NCI-H69 (cell line): ENCODE results near the gene COTL1.

Experiments used
- DNase-seq: peaks from one replicate; lab custom pipeline; 2025; lab: John Stamatoyannopoulos, UW

The COTL1 gene

GRCh38 chr16:84617791-84618580 is at the start of gene COTL1:
Gene COTL1, minus strand, starts transcription at chr16:84618078. Its CDS starts 164 bp downstream, at chr16:84617914.
- peak; percentile 95 for DNase-seq

GRCh38 chr16:84665843-84666242 is 48.0 kb upstream of the COTL1 start:
- no peak for DNase-seq

GRCh38 chr16:84665359-84665758 is 47.5 kb upstream of the COTL1 start:
- DNase-seq = no peak

- DNase-seq = no peak
Observed at GRCh38 chr16:84663433-84664101, 45.7 kb upstream of the COTL1 start.

GRCh38 chr16:84662471-84662870 is 44.6 kb upstream of the COTL1 start:
- no peak for DNase-seq

GRCh38 chr16:84661418-84662060 is 43.7 kb upstream of the COTL1 start:
- no peak for DNase-seq

- no peak for DNase-seq
Observed at GRCh38 chr16:84660973-84661372, 43.1 kb upstream of the COTL1 start.

GRCh38 chr16:84659656-84660300 is 41.9 kb upstream of the COTL1 start:
- no peak for DNase-seq

- no peak for DNase-seq
Observed at GRCh38 chr16:84658690-84659089, 40.8 kb upstream of the COTL1 start.

GRCh38 chr16:84657229-84657837 is 39.5 kb upstream of the COTL1 start:
- no peak for DNase-seq

GRCh38 chr16:84656649-84657048 is 38.8 kb upstream of the COTL1 start:
- DNase-seq = no peak

GRCh38 chr16:84654998-84655397 is 37.1 kb upstream of the COTL1 start:
- no peak for DNase-seq

GRCh38 chr16:84654238-84654637 is 36.4 kb upstream of the COTL1 start:
- no peak for DNase-seq

GRCh38 chr16:84652566-84652965 is 34.7 kb upstream of the COTL1 start:
- no peak for DNase-seq

GRCh38 chr16:84650062-84650991 is 32.4 kb upstream of the COTL1 start:
- DNase-seq = no peak

- DNase-seq = no peak
Observed at GRCh38 chr16:84649511-84649861, 31.6 kb upstream of the COTL1 start.

- peak; percentile 56 for DNase-seq
Observed at GRCh38 chr16:84648595-84649510, 31.0 kb upstream of the COTL1 start.

- DNase-seq = peak; percentile 68
Observed at GRCh38 chr16:84647828-84648594, 30.1 kb upstream of the COTL1 start, which contains the start of gene KLHL36. Gene KLHL36, plus strand, starts transcription at chr16:84648511. Its CDS starts 2,357 bp downstream, at chr16:84650868.

GRCh38 chr16:84643674-84644073 is 25.8 kb upstream of the COTL1 start:
- DNase-seq = peak; percentile 81
